GM12874 (cell line): ENCODE results near the gene TRAM2.

Experiments
- CTCF ChIP-seq: IDR thresholded peaks from 2 replicates; pipeline ENCODE4 v1.5.1; 2011; ENCODE audit warnings: low read depth, mild to moderate bottlenecking, control low read depth, low read length, moderate library complexity; ENCODE audit not compliant: insufficient read depth

Gene TRAM2

DNA sequence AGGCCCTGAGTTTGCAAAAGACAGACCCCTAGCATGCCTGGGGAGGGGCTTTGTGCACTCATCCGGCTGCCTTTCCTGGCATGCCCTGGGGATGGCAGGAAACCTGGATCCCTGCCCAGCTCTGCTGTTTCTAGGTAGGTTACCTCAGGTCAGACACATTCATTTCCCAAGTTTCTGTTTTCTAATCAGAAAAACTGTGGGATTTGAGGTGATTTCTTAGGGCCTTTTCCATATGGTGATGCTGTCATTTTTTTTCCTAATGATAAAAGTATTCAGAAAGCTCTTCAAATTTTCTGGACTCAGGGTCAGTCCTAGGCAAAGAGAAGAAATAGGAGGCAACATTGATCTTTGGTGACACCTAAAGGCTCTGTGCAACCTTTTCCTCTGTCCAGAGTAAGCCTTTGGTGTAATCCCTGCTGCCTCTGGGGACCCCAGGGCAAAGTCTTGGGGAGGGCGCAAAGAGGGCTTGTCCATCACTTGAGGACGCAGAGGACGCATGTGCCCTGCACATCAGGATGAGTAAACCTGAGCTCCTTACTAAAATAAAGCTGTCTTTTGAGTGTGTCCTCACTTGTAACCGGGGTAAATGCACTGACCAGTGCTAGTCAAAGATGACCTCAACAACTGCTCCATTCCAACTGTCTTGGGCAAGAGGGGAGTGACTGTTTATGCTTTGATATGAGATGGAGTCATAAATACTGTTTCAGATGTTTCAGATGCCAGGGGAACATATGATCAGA, 13.5 kb upstream of the TRAM2 start:
- TF ChIP-seq CTCF = no peak

DNA sequence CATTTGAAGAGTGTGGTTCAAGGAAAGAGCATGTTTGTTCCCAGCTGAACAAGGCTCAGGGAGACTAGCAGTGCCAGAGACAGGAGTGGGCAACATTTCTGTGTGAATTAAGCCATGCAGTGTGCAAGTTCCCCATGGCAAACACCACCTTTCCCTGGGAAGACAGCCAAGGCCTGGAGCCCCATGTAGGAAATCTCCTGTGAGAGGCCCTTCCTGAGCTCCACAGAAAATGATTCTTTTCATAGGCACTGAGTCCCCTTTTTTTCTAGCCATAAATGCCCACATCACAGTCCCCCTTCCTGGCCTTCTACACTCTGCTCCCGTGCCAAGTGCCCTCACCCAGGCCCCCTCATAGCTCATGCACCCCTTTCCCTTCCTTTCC, 11.8 kb upstream of the TRAM2 start:
- no peak for TF ChIP-seq CTCF

GRCh38 chr6:52588087-52588709, 11.3 kb upstream of the TRAM2 start:
- TF ChIP-seq CTCF = no peak

DNA sequence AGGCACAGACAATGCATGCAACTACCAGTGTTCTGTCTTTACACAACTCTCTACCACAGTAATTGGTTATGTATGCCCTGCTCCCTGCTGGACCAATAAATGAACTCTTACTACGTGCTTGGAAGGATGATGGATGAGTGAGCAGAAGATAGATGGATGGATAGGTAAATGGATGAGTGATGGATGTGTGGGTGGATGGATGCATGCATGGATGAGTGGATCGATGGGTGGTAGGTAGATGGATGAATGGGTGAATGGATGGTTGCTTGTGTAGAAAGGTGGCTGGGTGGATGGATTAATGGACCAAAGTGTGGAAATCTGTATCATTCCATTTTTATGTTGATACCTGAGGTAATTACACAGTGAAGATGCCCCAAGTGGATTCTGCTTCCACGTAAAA, 10.1 kb upstream of the TRAM2 start:
- TF ChIP-seq CTCF = no peak

DNA sequence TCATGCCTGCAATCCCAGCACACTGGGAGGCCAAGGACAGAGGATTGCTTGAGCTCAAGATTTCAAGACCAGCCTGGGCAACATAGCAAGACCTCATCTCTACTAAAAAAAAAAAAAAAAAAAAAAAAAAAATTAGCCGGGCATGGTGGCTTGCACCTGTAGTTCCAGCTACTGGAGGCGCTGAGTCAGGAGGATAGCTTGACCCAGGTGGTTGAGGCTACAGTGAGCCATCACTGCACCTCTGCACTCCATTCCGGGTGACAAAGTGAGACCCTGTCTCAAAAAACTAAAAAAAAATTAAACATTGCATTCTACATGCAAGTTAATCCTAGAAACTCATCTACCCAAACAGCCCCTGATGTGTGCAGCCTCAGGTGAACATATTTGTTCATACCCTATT, 7.3 kb upstream of the TRAM2 start:
- no peak for TF ChIP-seq CTCF

DNA sequence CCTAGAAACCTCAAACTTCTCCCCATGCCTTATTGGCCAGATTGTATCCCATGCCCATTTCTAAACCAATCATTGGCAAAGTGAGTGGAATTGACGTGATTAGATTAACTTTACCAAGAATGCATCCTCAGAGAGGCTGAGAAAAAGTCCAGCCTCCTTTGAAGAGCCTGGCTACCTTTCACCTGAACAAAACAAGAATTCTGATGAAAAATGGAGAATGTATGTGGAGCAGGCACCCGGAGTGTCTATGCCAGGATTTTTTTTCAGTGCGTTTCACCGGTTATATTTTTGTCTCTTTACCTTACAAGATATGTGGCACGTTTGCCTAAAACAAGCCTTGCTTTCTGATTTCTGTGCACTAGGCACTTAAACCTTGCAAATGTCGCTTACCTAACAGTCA, 6.1 kb upstream of the TRAM2 start:
- TF ChIP-seq CTCF = no peak

DNA sequence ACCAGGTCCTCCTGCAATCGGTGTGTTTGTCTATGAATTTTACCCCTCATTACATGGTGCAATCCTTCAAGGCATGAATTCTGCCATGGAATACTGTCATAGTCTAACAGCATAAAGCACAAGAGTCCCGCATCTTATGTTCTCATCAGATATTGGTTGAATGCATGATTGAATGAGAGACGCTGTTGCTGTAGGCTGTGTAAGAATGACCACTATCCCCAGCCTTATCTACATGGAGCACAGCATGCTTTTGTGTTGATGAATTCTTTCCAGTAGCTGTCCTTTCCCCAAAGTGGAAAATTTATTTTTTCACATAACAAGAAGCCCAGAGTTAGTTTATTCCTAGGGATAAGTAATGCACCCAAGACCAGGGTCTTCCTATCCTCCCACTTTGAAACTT, 5.6 kb upstream of the TRAM2 start:
- TF ChIP-seq CTCF = no peak
